SH-SY5Y (cell line): ENCODE measurements around the gene SLC24A5.

ENCODE experiments used
- GATA2 ChIP-seq: IDR thresholded peaks from 2 replicates; pipeline ENCODE4 v1.6.1; 2011; ENCODE audit warnings: mild to moderate bottlenecking, low read depth, low read length
- GATA3 ChIP-seq: IDR thresholded peaks from 2 replicates; pipeline ENCODE4 v1.6.1; 2011; ENCODE audit warnings: low read depth, mild to moderate bottlenecking, low read length, moderate library complexity

Gene SLC24A5

DNA sequence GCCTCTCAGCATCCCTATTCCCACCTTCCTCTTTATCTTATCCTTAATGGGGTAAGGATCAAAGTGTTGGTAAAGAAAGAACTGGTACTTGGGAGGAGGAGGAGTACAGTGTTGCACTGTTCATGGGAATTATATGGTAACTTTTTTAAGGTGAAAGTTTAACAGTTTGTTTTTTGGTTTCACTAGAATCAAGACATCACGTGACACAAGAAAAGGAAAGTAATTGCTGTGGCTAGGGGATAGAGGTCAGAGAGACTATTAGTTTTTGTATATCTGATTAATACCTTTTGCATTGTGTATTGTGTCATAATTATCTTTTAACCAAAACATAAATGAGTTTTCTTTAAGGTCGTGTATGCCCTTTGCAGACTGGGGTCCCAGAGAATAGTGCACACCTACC, 23.5 kb upstream of the SLC24A5 start:
- no peak for TF ChIP-seq GATA3
- TF ChIP-seq GATA2: no peak

DNA sequence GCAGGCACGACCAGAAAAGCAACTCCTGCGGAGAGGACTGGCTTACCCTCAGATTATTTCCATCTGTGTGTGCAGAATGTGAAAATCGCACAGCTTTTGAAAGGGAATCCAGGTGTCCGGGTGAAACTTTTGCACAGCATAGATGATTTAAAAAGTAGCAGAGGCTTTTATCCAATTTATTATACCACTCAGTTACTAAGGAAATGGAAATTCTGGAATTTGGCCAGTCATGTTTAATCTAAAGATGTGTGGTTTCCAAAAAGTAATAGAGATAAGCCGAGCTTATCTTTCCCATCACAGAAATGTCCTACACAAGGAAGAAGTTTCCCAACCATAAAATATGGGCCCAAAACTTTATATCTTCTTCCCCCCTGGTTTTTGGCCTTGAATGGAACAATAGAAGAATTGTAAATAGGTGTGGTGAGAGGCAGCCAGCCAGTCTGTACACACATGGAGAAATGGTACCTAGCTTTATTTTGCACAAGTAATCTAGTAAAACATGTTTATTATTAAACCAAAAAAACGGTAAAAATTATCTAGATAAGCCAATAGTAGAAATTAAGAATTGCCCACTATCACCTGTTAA, 19.3 kb upstream of the SLC24A5 start:
- TF ChIP-seq GATA2: no peak
- TF ChIP-seq GATA3: 0 out of 2 replicates have a peak, but pooled peaks have one; percentile 41

DNA sequence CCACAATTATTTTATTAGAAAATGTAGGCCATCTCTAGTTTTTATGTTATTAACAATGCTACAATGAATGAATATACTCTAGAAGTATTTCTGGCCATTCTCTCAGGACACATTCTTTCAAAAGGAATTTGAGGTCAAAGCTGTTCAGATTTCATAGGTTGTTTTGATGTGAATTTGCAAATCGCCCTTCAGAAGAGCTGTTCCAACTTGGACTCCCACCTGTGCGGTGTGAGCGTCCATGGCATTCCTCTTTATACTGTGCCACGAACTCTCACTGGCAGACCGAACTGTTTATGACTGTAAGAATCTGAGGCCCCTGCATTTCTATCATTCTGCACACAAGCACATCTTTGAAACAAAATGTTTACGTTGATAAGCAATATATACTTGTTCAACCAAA, 18.6 kb upstream of the SLC24A5 start:
- TF ChIP-seq GATA2: no peak
- TF ChIP-seq GATA3: no peak

DNA sequence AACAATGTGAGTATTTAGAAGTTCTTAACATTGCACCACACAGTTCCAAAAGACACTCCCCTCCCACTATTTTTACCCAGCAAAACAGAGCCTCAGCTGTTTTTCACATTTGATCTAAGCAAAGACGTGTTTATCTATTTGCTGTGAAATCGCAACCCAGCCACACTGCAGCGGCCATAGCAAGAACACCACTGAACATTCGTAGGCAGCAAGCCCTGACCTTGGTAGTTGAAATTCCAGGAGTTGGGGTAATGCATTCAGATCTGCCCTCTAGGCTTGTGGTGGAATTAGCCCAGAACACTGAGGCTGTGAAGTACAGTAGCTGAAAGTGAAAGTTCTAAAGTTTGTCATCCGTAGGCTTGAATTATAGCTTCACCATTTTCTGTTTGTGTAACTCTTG, 17.1 kb upstream of the SLC24A5 start:
- TF ChIP-seq GATA3 (no peak), GATA2 (no peak)

DNA sequence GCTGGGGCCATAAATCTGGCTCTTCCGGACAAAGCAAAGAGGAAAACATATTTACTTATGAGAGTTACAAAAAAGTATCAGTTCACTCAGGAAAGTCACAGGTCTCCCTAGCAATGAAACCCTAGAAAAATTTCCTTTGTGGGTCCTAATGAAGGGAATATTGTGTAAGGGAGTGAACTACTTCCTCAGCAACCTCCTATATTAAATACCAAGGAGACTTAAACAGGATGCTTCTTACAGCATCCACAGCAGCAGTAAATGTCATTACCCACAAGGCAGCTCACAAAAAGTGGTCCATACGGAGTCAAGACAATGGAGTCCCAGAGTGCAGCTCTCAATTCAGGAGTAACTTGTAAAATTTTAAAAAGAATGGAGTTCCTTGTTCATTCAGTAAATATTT, 14.9 kb upstream of the SLC24A5 start:
- TF ChIP-seq GATA3: no peak
- no peak for TF ChIP-seq GATA2

DNA sequence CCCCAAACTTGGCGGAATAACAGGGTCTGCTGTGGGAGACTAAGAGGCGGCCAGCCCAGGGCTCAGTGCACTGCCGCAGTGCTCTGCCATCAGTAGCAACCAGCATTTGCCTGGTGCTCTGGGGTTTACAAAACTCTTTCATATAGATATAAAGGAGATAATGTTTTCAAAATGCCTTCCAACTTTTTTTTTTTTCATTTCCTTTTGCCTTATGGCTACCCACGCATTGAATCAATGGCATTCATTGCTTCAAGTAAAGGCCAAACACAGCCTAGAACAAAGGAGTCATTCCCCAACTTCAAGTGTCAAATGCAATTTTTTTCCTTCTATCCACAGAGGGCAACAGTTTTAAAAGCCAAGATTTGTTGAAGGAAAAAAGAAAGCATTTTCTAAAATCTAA, 11.6 kb upstream of the SLC24A5 start:
- TF ChIP-seq GATA3: no peak
- no peak for TF ChIP-seq GATA2

DNA sequence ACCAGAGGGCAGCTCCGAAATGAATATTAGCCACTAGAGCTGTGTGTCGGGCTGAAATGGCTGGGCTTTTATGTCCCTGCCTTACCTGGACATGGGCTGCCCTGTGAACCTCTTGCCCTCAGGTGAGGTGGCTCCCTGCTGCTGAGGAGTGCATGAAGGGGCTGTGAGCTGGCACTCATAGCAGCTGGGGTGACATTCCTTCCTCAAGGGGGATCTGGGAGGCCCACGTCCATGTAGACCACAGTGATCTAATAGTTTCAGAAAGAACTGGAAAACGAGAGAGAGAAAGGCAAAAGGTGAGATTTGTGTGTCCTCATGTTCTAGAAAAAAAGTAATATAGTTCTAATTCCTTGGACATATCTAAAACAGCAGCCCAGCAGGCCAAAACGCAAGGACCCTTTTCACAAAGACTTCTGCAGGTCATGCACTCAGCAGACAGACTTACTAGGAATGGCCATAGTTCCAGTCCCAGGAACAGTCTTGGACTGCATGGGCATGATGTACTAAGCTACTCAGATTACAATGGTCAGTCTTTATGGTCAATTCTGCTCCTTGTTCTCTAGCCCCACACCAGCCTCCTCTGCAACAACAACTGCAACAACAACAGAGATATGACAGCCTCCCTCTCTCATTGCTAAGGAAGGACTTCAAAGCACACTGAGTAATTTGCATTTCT, 10.8 kb upstream of the SLC24A5 start:
- TF ChIP-seq GATA2 (no peak), GATA3 (no peak)

DNA sequence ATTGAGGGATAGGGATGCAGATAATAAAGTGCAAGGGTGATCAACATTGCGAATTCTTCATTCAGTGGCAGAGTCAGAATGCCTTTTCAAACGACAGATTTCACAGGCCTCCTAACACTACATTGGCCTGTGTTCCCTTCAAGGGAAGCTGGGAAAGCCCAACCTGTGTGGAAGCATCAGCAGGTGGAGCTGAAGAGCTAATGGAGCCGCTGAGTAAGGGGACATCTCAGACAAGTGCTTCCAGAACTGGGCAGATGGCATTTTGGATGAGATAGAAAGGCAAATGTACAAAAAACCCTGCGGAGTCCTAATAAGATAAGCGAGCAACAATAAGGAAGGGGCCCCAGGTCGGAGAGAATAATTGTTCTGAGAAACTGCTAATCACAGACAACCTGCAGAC, 8.5 kb upstream of the SLC24A5 start:
- no peak for TF ChIP-seq GATA3
- no peak for TF ChIP-seq GATA2

DNA sequence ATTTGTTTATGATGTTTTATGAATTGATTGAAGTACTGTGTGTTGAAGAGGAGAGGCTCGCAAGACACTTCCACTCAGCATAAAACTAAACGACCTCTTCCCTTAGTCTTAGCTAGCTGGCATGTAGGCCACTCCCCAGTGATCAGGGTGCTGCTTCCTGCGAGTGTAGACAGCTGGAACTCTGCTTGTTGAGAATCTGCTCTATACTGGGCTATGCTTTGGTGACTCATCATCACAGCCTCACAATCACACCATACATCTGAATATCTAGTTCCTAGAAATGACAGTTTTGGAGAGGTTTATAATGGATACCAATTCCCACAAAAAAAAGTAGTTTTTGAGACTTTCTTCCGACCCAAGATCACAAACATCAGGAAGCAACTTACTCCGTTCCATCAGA, 1.5 kb upstream of the SLC24A5 start:
- no peak for TF ChIP-seq GATA2
- TF ChIP-seq GATA3: no peak

DNA sequence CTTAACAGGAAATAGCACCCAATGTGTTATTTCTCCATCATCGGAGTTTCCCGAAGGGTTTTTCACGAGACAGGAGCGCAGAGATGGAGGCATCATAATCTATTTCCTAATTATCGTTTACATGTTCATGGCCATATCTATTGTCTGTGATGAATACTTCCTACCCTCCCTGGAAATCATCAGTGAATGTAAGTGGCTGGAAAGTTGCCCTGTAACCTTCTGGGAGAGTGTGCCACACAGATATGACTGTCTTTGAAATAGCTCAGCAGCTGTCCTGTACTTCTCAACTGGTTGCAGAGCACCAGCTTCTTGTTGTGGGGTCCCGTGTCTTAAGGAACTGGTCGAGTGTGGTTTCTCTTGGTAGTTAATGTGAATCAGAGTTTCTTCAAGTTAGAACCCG, 1.1 kb downstream of the SLC24A5 start:
- no peak for TF ChIP-seq GATA3
- no peak for TF ChIP-seq GATA2

DNA sequence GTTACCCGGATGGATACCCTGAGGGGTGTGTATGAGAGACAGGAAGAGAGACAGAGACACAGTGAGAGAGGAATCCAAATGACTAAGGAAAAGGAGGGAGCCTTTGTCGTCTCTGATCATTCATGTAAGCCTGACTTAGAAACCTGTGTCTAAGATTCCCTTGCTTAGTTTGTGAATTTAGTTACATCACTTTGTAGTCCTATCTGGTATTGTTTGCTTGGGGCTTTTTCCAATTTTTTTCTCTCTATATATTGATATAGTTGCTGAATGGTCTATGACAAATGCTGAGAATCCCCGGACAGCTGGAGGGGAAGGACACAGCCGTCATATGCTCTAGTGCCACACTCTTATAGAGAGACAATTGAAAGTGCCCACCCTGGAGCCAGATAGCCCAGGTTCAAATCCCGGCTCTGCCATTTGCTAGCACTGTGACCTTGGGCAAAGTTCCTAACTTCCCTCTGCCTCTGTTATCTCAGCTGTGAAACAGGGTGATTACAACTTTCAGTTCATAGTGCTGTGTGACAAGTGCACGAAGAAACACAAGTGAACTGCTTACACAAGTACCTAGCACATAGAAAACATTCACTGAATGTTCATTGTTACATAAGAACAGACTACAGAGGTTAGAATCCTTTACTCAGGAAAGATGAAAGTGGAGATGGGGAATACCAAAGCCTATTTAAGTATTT, 6.0 kb downstream of the SLC24A5 start:
- TF ChIP-seq GATA3 (no peak), GATA2 (no peak)

DNA sequence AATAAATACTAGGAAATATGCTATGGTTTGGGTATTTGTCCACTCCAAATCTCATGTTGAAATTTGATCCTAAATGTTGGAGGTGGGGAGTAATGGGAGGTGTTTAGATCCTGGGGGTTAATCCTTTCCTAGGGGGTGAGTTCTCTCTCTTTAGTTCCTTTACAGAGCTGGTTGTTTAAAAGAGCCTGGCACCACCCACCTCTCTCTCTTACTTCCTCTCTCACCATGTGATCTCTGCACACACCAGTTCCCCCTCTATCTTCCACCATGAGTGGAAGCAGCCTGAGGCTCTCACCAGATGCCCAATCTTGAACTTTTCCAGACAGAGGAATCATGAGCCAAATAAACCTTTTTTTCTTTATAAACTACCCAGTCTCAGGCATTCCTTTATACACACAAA, 10.5 kb downstream of the SLC24A5 start:
- TF ChIP-seq GATA2 (no peak), GATA3 (no peak)

DNA sequence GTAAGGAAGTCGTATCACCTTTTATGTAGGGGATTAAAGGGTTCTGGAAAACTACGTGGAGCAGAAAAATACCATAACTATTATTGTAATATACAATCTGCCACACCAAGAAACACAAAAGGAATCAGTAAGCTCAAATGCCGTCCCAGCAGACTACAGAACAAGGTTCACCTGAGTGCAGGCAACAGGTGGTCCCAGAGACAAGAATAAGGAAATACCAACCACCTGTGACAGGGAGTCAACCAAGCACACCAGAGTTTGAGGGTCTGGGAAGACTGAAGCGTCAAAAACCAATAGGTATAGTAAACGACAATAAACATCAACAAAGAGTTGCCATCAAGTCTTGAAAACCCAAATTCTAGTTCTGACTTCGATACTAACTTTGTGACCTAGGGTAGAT, 12.1 kb downstream of the SLC24A5 start:
- TF ChIP-seq GATA2: no peak
- no peak for TF ChIP-seq GATA3

DNA sequence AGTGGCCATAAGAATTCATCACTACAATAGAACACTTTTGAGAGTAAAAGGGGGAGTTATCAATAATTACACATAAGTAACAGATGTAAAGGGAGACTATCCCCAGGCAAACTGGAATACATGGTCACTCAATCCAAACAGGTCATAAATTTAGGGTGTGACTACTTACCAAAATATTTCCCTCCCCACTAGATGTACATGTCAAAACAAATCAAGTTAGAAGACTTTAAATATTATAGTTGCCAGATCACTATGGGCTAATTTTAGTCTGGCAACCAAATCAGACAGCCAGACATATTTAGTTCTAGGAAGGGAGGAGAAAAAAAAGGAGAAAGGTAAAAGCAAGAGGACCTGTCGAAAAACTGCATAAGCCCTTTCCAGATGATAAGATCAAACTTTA, 23.1 kb downstream of the SLC24A5 start:
- TF ChIP-seq GATA3: no peak
- TF ChIP-seq GATA2: no peak

DNA sequence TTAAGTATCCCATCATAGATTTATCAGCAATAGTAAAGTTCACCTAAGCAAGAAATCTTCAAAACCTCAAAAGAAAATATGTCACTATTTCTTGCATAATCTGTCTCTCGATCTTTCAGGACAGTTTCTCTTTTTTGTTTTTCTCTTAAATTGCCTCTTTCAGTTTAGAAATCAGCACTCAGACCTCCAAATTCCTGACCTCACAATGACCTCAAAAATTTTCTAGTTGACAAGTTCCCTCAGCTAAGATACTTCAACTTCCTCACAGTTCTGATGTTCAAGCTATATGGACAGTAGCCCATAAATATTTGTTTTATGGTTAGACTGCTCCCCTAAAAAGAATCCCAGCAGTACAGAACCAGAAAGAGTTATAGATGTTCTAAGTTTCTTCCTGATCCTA, 24.1 kb downstream of the SLC24A5 start:
- TF ChIP-seq GATA2 (no peak), GATA3 (no peak)

DNA sequence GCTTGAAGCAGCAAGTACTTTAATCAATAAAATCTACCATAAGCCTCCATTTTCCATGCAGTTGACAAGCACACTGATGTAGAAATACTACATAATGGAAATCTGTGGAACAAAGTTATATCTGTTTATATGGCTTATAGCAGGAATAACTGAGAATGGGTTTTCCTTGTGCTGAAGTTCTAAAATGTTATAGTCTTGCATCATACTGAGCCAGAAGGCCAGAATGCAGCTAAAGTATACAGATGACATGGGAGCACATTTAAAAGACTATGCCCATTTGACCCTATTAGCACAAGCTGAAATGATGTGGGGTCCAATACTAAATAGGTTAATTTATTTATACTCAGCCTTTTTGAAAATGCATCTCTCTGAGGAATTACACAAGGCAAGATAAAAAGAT, 25.1 kb downstream of the SLC24A5 start:
- TF ChIP-seq GATA3: no peak
- no peak for TF ChIP-seq GATA2
